Gastroesophageal sphincter (tissue), 3 donors: ENCODE data around the gene CEP41.

Source experiments
- EP300 ChIP-seq: sonication (generic); formaldehyde crosslinking; IDR thresholded peaks from one replicate; pipeline ENCODE4 v1.6.1; 2017; ENCODE audit warnings: antibody characterized with exemption, mild to moderate bottlenecking
- POLR2AphosphoS5 ChIP-seq: sonication (generic); formaldehyde crosslinking; IDR thresholded peaks from one replicate; pipeline ENCODE4 v1.6.1; 2017; ENCODE audit warnings: antibody characterized with exemption
- TF ChIP-seq, protein P1 (sequence below), 4 experiments: fragments of 200-600 bp in 2 of 4; fragments of 450-650 bp in 2 of 4; sonication (generic) in 1 of 4; IDR thresholded peaks; one replicate each; pipeline ENCODE4 v1.5.1; 2017 to 2019; ENCODE audit warnings: antibody characterized with exemption in 4 of 4, mild to moderate bottlenecking in 2 of 4, moderate library complexity in 2 of 4

DNA sequence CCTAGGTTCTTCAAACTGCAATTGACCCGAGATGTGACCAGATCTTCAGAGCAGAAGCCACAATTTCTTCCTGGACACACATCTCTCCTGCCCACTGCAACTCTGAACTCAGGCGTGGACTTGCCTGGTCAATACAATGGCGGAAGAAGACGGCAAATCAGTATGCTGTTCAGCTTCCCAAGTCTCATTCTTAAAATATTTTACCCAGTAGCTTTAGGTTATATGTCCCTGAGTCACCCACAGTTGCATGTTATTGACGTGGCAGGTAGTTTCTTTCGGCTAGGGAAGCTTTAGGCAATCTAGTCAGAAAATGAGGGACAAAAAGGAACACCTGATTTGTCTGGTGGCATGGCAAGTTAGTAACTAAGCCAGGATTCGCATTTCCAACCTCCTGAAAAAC is 22.5 kb downstream of the CEP41 start:
- TF ChIP-seq, protein P1, sequence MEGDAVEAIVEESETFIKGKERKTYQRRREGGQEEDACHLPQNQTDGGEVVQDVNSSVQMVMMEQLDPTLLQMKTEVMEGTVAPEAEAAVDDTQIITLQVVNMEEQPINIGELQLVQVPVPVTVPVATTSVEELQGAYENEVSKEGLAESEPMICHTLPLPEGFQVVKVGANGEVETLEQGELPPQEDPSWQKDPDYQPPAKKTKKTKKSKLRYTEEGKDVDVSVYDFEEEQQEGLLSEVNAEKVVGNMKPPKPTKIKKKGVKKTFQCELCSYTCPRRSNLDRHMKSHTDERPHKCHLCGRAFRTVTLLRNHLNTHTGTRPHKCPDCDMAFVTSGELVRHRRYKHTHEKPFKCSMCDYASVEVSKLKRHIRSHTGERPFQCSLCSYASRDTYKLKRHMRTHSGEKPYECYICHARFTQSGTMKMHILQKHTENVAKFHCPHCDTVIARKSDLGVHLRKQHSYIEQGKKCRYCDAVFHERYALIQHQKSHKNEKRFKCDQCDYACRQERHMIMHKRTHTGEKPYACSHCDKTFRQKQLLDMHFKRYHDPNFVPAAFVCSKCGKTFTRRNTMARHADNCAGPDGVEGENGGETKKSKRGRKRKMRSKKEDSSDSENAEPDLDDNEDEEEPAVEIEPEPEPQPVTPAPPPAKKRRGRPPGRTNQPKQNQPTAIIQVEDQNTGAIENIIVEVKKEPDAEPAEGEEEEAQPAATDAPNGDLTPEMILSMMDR (IDR thresholded peaks at IDR 0.05): no peak
- no peak for TF ChIP-seq POLR2AphosphoS5
- no peak for TF ChIP-seq EP300
